ENCODE results near the gene RACGAP1.

GRCh38 chr12:50061171-50061570 is 35.9 kb upstream of the RACGAP1 start:
- TF ChIP-seq CTCF (IDR thresholded peaks at IDR 0.05) (no peak), POLR2A (IDR thresholded peaks at IDR 0.05) (no peak), EP300 (IDR thresholded peaks at IDR 0.05) (no peak)
